Measurements from ENCODE around the gene ARHGAP1. TPM values are rescaled to one million over a fixed set of nuclear protein-coding genes. Genes with fewer than 3 reads are reported as not detected.
A peak's percentile ranks its signal among the peaks of the same experiment; 100 is the strongest.

Gene ARHGAP1
- total and polyA plus RNA-seq, 9 of the 15 experiments (the other 6 are each of a cell fraction or from before 2014, with no cell fraction given): 3.6 to 30.4 (median 8.2) TPM

DNA sequence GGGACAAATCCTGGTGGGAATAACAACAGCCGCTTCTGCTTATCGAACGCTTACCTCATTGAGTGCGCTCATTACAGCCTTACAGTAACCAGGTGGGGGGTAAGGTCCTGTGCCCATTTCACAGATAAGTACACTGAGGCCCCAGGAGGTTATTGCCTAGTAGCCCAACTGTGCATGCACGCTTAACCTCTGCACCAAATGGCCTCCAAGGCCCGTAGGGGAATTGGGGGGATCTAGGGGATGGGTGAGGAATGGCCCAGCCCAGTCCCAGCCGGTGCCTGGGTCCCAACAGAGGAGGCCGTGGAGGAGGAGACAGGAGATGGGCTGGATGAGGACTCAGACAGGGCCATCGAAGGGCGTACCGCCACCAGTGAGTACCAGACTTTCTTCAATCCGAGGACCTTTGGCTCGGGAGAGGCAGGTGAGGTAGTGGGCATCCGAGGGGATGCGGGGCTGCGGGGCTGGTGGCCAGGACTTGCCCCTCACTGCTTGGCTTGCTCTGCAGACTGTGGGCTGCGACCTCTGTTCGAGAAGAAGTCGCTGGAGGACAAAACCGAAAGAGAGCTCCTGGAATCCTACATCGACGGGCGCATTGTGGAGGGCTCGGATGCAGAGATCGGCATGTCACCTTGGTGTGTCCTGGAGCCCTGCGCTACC is 25.9 kb upstream of the ARHGAP1 start (continued):
- TF ChIP-seq ZNF398 (CRISPR knock-in tag; IDR thresholded peaks at IDR 0.05): no peak
- TF ChIP-seq, protein P1, sequence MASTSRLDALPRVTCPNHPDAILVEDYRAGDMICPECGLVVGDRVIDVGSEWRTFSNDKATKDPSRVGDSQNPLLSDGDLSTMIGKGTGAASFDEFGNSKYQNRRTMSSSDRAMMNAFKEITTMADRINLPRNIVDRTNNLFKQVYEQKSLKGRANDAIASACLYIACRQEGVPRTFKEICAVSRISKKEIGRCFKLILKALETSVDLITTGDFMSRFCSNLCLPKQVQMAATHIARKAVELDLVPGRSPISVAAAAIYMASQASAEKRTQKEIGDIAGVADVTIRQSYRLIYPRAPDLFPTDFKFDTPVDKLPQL (IDR thresholded peaks at IDR 0.05; ENCODE audit: extremely low read depth, insufficient read length): no peak
- TF ChIP-seq TEAD4 (IDR thresholded peaks at IDR 0.05; ENCODE audit: low read length): no peak
- no peak for TF ChIP-seq TEAD4 (CRISPR knock-in tag; IDR thresholded peaks at IDR 0.05; ENCODE audit: borderline replicate concordance)
- TF ChIP-seq, protein P2, sequence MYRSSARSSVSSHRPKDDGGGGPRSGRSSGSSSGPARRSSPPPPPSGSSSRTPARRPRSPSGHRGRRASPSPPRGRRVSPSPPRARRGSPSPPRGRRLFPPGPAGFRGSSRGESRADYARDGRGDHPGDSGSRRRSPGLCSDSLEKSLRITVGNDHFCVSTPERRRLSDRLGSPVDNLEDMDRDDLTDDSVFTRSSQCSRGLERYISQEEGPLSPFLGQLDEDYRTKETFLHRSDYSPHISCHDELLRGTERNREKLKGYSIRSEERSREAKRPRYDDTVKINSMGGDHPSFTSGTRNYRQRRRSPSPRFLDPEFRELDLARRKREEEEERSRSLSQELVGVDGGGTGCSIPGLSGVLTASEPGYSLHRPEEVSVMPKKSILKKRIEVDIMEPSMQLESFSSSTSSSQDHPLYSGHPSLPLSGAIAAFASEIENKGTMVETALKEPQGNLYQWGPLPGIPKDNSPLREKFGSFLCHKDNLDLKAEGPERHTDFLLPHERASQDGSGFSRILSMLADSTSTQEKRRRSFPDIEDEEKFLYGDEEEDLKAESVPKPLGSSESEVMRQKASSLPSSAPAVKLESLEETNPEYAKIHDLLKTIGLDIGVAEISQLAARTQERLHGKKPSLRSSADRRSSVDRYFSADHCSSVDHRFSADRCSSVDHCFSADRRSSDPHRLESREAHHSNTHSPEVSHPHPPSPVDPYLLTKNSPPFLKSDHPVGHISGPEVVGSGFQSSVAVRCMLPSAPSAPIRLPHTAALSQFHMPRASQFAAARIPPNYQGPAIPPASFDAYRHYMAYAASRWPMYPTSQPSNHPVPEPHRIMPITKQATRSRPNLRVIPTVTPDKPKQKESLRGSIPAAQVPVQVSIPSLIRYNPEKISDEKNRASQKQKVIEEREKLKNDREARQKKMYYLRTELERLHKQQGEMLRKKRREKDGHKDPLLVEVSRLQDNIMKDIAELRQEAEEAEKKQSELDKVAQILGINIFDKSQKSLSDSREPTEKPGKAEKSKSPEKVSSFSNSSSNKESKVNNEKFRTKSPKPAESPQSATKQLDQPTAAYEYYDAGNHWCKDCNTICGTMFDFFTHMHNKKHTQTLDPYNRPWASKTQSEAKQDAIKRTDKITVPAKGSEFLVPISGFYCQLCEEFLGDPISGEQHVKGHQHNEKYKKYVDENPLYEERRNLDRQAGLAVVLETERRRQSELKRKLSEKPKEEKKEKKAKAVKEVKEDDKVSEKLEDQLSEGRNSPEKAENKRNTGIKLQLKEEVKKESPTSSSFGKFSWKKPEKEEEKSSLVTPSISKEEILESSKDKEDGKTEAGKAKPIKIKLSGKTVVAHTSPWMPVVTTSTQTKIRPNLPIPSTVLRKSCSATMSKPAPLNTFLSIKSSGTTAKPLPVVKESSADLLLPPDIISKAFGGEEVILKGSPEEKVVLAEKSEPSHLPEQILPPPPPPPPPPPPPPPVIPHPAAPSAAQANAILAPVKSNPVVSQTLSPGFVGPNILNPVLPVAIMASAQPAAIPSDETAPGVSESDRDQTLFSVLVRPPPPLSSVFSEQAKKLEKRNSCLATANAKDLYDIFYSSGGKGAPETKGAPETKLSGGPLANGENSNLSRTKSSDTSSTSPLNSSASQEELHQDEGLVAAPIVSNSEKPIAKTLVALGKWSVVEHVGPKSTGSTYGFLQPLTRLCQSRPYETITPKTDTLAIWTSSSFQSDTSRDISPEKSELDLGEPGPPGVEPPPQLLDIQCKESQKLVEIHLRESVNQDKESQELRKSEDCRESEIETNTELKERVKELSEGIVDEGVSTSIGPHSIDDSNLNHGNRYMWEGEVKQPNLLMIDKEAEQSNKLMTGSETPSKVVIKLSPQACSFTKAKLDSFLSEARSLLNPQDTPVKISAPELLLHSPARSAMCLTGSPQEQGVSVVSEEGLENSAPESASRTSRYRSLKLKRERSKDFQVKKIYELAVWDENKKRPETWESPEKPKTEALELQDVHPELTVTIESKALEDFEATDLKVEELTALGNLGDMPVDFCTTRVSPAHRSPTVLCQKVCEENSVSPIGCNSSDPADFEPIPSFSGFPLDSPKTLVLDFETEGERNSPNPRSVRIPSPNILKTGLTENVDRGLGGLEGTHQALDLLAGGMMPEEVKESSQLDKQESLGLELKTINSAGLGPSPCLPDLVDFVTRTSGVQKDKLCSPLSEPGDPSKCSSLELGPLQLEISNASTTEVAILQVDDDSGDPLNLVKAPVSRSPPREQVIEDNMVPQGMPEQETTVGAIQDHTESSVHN (IDR thresholded peaks at IDR 0.05; ENCODE audit: borderline replicate concordance in 1 of 2, low read depth in 1 of 2): no peak
- TF ChIP-seq MAFK (IDR thresholded peaks at IDR 0.05; ENCODE audit: low read length): no peak
- TF ChIP-seq KDM1A (IDR thresholded peaks at IDR 0.05): peak; percentile 49 to 71
- no peak for TF ChIP-seq RBM39 (optimal IDR thresholded peaks at IDR 0.05; ENCODE audit: low read depth, low read length)
- TF ChIP-seq, protein P3, sequence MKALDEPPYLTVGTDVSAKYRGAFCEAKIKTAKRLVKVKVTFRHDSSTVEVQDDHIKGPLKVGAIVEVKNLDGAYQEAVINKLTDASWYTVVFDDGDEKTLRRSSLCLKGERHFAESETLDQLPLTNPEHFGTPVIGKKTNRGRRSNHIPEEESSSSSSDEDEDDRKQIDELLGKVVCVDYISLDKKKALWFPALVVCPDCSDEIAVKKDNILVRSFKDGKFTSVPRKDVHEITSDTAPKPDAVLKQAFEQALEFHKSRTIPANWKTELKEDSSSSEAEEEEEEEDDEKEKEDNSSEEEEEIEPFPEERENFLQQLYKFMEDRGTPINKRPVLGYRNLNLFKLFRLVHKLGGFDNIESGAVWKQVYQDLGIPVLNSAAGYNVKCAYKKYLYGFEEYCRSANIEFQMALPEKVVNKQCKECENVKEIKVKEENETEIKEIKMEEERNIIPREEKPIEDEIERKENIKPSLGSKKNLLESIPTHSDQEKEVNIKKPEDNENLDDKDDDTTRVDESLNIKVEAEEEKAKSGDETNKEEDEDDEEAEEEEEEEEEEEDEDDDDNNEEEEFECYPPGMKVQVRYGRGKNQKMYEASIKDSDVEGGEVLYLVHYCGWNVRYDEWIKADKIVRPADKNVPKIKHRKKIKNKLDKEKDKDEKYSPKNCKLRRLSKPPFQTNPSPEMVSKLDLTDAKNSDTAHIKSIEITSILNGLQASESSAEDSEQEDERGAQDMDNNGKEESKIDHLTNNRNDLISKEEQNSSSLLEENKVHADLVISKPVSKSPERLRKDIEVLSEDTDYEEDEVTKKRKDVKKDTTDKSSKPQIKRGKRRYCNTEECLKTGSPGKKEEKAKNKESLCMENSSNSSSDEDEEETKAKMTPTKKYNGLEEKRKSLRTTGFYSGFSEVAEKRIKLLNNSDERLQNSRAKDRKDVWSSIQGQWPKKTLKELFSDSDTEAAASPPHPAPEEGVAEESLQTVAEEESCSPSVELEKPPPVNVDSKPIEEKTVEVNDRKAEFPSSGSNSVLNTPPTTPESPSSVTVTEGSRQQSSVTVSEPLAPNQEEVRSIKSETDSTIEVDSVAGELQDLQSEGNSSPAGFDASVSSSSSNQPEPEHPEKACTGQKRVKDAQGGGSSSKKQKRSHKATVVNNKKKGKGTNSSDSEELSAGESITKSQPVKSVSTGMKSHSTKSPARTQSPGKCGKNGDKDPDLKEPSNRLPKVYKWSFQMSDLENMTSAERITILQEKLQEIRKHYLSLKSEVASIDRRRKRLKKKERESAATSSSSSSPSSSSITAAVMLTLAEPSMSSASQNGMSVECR (CRISPR knock-in tag; IDR thresholded peaks at IDR 0.05): no peak
- TF ChIP-seq SMARCA4 (IDR thresholded peaks at IDR 0.05): no peak
- no peak for TF ChIP-seq RBFOX2 (IDR thresholded peaks at IDR 0.05; ENCODE audit: low read depth, low read length)
- no peak for TF ChIP-seq RFX5 (IDR thresholded peaks at IDR 0.05; ENCODE audit: low read depth, low read length)
